HepG2 (cell line): Measurements from ENCODE around the gene RALB. TPM values are rescaled to one million over a fixed set of nuclear protein-coding genes. Genes with fewer than 3 reads are reported as not detected.

ENCODE experiments used
- HDAC2 ChIP-seq: sonication (generic); formaldehyde crosslinking; IDR thresholded peaks from 2 replicates; pipeline ENCODE4 v1.4.0; 2020; ENCODE audit warnings: missing genetic modification reagents
- MTA1 ChIP-seq: sonication (generic); formaldehyde crosslinking; IDR thresholded peaks from 2 replicates; pipeline ENCODE4 v1.4.0; 2020; ENCODE audit warnings: missing genetic modification reagents, mild to moderate bottlenecking, borderline replicate concordance
- PAX8 ChIP-seq: sonication (generic); formaldehyde crosslinking; IDR thresholded peaks from 2 replicates; pipeline ENCODE4 v1.8.0; 2022; ENCODE audit warnings: mild to moderate bottlenecking, missing genetic modification reagents, borderline replicate concordance
- PITX1 ChIP-seq: sonication (generic); formaldehyde crosslinking; IDR thresholded peaks from 2 replicates; pipeline ENCODE4 v1.5.1; 2020; ENCODE audit warnings: mild to moderate bottlenecking, missing genetic modification reagents
- SATB2 ChIP-seq: sonication (generic); formaldehyde crosslinking; IDR thresholded peaks from 2 replicates; pipeline ENCODE4 v1.5.0; 2020; ENCODE audit warnings: missing genetic modification reagents
- ZFP41 ChIP-seq: sonication (generic); formaldehyde crosslinking; IDR thresholded peaks from 2 replicates; pipeline ENCODE4 v1.4.0; 2020; ENCODE audit warnings: mild to moderate bottlenecking, missing genetic modification reagents, borderline replicate concordance
- ZNF230 ChIP-seq: sonication (generic); formaldehyde crosslinking; IDR thresholded peaks from 2 replicates; pipeline ENCODE4 v1.4.0; 2020; ENCODE audit warnings: mild to moderate bottlenecking, missing genetic modification reagents
- ZNF274 ChIP-seq: sonication (generic); formaldehyde crosslinking; IDR thresholded peaks from 2 replicates; pipeline ENCODE4 v1.5.1; 2020; ENCODE audit warnings: mild to moderate bottlenecking, missing genetic modification reagents
- ZNF343 ChIP-seq: sonication (generic); formaldehyde crosslinking; IDR thresholded peaks from 2 replicates; pipeline ENCODE4 v1.4.0; 2020; ENCODE audit warnings: mild to moderate bottlenecking, missing genetic modification reagents
- ZNF431 ChIP-seq: sonication (generic); formaldehyde crosslinking; IDR thresholded peaks from 2 replicates; pipeline ENCODE4 v1.9.0; 2022; ENCODE audit warnings: missing genetic modification reagents, low read depth, mild to moderate bottlenecking, borderline replicate concordance
- ZNF460 ChIP-seq: sonication (generic); formaldehyde crosslinking; IDR thresholded peaks from 2 replicates; pipeline ENCODE4 v1.5.1; 2020; ENCODE audit warnings: missing genetic modification reagents, mild to moderate bottlenecking, borderline replicate concordance
- ZNF501 ChIP-seq: sonication (generic); formaldehyde crosslinking; IDR thresholded peaks from 2 replicates; pipeline ENCODE4 v1.5.1; 2020; ENCODE audit warnings: mild to moderate bottlenecking, moderate library complexity, missing genetic modification reagents
- ZNF775 ChIP-seq: sonication (generic); formaldehyde crosslinking; IDR thresholded peaks from 2 replicates; pipeline ENCODE4 v1.4.0; 2020; ENCODE audit warnings: missing genetic modification reagents, mild to moderate bottlenecking, moderate library complexity, borderline replicate concordance
- ZNF782 ChIP-seq: sonication (generic); formaldehyde crosslinking; IDR thresholded peaks from 2 replicates; pipeline ENCODE4 v1.4.0; 2020; ENCODE audit warnings: missing genetic modification reagents, mild to moderate bottlenecking, borderline replicate concordance
- ZNF788 ChIP-seq: sonication (generic); formaldehyde crosslinking; IDR thresholded peaks from 2 replicates; pipeline ENCODE4 v1.5.0; 2020; ENCODE audit warnings: mild to moderate bottlenecking, missing genetic modification reagents, borderline replicate concordance
- ZNF83 ChIP-seq: sonication (generic); formaldehyde crosslinking; IDR thresholded peaks from 2 replicates; pipeline ENCODE4 v1.4.0; 2020; ENCODE audit warnings: missing genetic modification reagents, mild to moderate bottlenecking, borderline replicate concordance
- ZSCAN22 ChIP-seq: sonication (generic); formaldehyde crosslinking; IDR thresholded peaks from 2 replicates; pipeline ENCODE4 v1.4.0; 2020; ENCODE audit warnings: mild to moderate bottlenecking, missing genetic modification reagents
- polyA plus RNA-seq, 8 experiments: library from polyadenylated mRNA; depleted of rRNA in 3 of 8; stranded (reverse) in 7 of 8; unstranded in 1 of 8; fragments of >200 nt; fragmentation: Illumina TruSeq in 4 of 8; extraction: Trizol in 4 of 8; gene quantifications; 2 replicates each; pipeline versions ENCODE4 v1.2.1 to v1.2.3, GENCODE V29; 2011 to 2016; ENCODE audit warnings: low read depth in 4 of 8, missing spikeins in 1 of 8, mixed read lengths in 1 of 8; ENCODE audit not compliant: insufficient read depth in 1 of 8
- total RNA-seq, 5 experiments: library from RNA; depleted of rRNA; stranded (reverse); fragments of >200 nt; fragmentation: Illumina TruSeq; extraction: Trizol; gene quantifications; 2 replicates each; pipeline ENCODE4 v1.2.3, GENCODE V29; 2016; ENCODE audit warnings: low read depth in 1 of 5
- TF ChIP-seq, protein P1 (sequence below): sonication (generic); formaldehyde crosslinking; IDR thresholded peaks from one replicate; pipeline ENCODE4 v1.5.1; 2020; ENCODE audit warnings: mild to moderate bottlenecking, missing genetic modification reagents; ENCODE audit errors: not compliant biosample characterization
- TF ChIP-seq, protein P2 (sequence below): sonication (generic); formaldehyde crosslinking; IDR thresholded peaks from 2 replicates; pipeline ENCODE4 v1.5.0; 2020; ENCODE audit warnings: missing genetic modification reagents, mild to moderate bottlenecking, borderline replicate concordance

Gene RALB
- total and polyA plus RNA-seq, 2 of the 13 experiments (the other 11 are each of a cell fraction or from before 2014, with no cell fraction given) = 37.8 to 43.2 TPM

DNA sequence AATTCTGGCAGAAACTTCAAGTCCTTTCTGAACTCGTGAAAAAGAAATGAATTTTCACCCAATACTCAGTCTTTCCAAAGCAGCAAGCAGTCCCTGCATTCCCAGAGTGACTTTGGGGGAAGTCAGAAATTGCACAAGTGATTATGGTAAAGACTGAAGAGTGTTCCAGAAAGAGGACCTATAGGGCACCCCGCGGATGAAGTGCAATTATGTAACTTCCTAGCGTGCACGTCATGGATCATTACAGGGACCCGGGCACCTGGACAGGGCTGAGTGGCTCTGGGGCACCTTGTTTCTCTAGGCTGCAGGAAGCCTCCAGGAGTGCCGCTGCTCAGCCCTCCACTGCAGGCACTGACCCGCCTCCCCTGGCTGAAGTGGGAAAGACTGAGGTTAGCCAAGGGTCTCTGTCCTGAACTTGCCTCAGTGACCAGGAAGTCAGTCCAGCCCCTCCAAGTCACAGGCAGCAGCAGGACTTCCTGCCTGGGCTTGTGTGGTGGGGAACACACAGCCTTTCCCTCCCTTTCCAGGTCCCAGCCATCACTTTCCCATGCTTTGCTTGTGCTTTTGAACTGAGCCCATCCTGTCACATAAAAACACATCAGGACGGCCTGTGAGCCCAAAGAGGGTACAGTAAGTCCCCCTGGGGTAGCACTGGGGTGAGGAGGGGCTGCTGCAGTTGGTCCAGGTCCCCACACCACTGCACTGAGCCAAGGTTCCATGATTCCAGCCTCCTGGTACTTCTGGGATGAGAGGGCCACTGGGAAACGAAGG is 49.2 kb upstream of the RALB start (continued):
- TF ChIP-seq, protein P1, sequence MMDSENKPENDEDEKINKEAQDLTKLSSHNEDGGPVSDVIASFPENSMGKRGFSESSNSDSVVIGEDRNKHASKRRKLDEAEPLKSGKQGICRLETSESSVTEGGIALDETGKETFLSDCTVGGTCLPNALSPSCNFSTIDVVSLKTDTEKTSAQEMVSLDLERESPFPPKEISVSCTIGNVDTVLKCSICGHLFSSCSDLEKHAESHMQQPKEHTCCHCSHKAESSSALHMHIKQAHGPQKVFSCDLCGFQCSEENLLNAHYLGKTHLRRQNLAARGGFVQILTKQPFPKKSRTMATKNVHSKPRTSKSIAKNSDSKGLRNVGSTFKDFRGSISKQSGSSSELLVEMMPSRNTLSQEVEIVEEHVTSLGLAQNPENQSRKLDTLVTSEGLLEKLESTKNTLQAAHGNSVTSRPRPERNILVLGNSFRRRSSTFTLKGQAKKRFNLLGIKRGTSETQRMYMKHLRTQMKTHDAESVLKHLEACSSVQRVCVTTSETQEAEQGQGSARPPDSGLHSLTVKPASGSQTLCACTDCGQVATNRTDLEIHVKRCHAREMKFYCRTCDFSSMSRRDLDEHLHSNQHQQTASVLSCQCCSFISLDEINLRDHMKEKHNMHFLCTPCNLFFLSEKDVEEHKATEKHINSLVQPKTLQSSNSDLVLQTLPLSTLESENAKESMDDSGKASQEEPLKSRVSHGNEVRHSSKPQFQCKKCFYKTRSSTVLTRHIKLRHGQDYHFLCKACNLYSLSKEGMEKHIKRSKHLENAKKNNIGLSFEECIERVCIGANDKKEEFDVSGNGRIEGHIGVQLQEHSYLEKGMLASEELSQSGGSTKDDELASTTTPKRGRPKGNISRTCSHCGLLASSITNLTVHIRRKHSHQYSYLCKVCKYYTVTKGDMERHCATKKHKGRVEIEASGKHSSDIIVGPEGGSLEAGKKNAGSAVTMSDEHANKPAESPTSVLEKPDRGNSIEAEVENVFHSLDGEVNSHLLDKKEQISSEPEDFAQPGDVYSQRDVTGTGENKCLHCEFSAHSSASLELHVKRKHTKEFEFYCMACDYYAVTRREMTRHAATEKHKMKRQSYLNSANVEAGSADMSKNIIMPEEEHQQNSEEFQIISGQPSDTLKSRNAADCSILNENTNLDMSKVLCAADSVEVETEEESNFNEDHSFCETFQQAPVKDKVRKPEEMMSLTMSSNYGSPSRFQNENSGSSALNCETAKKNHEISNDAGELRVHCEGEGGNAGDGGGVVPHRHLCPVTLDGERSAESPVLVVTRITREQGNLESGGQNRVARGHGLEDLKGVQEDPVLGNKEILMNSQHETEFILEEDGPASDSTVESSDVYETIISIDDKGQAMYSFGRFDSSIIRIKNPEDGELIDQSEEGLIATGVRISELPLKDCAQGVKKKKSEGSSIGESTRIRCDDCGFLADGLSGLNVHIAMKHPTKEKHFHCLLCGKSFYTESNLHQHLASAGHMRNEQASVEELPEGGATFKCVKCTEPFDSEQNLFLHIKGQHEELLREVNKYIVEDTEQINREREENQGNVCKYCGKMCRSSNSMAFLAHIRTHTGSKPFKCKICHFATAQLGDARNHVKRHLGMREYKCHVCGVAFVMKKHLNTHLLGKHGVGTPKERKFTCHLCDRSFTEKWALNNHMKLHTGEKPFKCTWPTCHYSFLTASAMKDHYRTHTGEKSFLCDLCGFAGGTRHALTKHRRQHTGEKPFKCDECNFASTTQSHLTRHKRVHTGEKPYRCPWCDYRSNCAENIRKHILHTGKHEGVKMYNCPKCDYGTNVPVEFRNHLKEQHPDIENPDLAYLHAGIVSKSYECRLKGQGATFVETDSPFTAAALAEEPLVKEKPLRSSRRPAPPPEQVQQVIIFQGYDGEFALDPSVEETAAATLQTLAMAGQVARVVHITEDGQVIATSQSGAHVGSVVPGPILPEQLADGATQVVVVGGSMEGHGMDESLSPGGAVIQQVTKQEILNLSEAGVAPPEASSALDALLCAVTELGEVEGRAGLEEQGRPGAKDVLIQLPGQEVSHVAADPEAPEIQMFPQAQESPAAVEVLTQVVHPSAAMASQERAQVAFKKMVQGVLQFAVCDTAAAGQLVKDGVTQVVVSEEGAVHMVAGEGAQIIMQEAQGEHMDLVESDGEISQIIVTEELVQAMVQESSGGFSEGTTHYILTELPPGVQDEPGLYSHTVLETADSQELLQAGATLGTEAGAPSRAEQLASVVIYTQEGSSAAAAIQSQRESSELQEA (CRISPR knock-in tag) = peak; percentile 72
- TF ChIP-seq, protein P2, sequence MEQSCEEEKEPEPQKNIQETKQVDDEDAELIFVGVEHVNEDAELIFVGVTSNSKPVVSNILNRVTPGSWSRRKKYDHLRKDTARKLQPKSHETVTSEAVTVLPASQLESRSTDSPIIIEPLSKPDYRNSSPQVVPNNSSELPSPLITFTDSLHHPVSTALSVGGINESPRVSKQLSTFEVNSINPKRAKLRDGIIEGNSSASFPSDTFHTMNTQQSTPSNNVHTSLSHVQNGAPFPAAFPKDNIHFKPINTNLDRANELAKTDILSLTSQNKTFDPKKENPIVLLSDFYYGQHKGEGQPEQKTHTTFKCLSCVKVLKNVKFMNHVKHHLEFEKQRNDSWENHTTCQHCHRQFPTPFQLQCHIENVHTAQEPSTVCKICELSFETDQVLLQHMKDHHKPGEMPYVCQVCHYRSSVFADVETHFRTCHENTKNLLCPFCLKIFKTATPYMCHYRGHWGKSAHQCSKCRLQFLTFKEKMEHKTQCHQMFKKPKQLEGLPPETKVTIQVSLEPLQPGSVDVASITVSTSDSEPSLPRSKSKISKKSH (CRISPR knock-in tag) = 0 out of 2 replicates have a peak, but pooled peaks have one; percentile 22
- TF ChIP-seq ZFP41 (CRISPR knock-in tag) = 0 out of 2 replicates have a peak, but pooled peaks have one; percentile 16
- TF ChIP-seq ZNF230 (CRISPR knock-in tag) = 0 out of 2 replicates have a peak, but pooled peaks have one; percentile 10
- TF ChIP-seq ZNF431 = 0 out of 2 replicates have a peak, but pooled peaks have one; percentile 32
- no peak for TF ChIP-seq ZNF83 (CRISPR knock-in tag)
- TF ChIP-seq ZNF775 = 0 out of 2 replicates have a peak, but pooled peaks have one; percentile 23
- TF ChIP-seq ZNF460 (CRISPR knock-in tag) = peak; percentile 41; the same call in 1 of the 2 replicates
- 0 out of 2 replicates have a peak, but pooled peaks have one; percentile 37 for TF ChIP-seq PAX8 (CRISPR knock-in tag)
- peak; percentile 61; the same call in 1 of the 2 replicates for TF ChIP-seq ZNF274 (CRISPR knock-in tag)
- TF ChIP-seq ZNF501 (CRISPR knock-in tag) = 0 out of 2 replicates have a peak, but pooled peaks have one; percentile 9
- 0 out of 2 replicates have a peak, but pooled peaks have one; percentile 0 for TF ChIP-seq PITX1
- TF ChIP-seq ZNF343 = no peak
- peak; percentile 39; the same call in 1 of the 2 replicates for TF ChIP-seq MTA1 (CRISPR knock-in tag)
- no peak for TF ChIP-seq ZSCAN22 (CRISPR knock-in tag)
- TF ChIP-seq ZNF782 (CRISPR knock-in tag) = peak; percentile 55; the same call in 1 of the 2 replicates
- TF ChIP-seq HDAC2 = peak; percentile 35; the same call in 1 of the 2 replicates
- 0 out of 2 replicates have a peak, but pooled peaks have one; percentile 43 for TF ChIP-seq ZNF788 (CRISPR knock-in tag)
- TF ChIP-seq SATB2 (CRISPR knock-in tag) = no peak
